CD4-positive, alpha-beta T cell treated with Interleukin-15 for 1 hour (primary cell): ENCODE measurements around the gene ULK1.
A peak's percentile ranks its signal among the peaks of the same experiment; 100 is the strongest.

Source experiments
- DNase-seq: peaks from one replicate; pipeline ENCODE4 v3.0.0-alpha.2; 2020

The ULK1 gene

GRCh38 chr12:131921866-131922769, 27.7 kb downstream of the ULK1 start:
- DNase-seq: no peak

GRCh38 chr12:131922772-131923171, 28.4 kb downstream of the ULK1 start:
- DNase-seq: no peak

- DNase-seq: peak; percentile 70
Measured at GRCh38 chr12:131923260-131923659, 28.8 kb downstream of the ULK1 start.

- DNase-seq: no peak
Measured at GRCh38 chr12:131927110-131928079, 33.0 kb downstream of the ULK1 start.

- DNase-seq: no peak
Measured at GRCh38 chr12:131928080-131928710, 33.8 kb downstream of the ULK1 start.

GRCh38 chr12:131928711-131929580, 34.5 kb downstream of the ULK1 start, which contains the start of gene PUS1:
Gene PUS1, plus strand, starts transcription at chr12:131929276. Its CDS starts 447 bp downstream, at chr12:131929723.
- peak; percentile 95 for DNase-seq

- no peak for DNase-seq
Measured at GRCh38 chr12:131929581-131930456, 35.4 kb downstream of the ULK1 start.

GRCh38 chr12:131930510-131930909, 36.1 kb downstream of the ULK1 start:
- DNase-seq: no peak

- DNase-seq: no peak
Measured at GRCh38 chr12:131933387-131933786, 39.0 kb downstream of the ULK1 start.

- DNase-seq: no peak
Measured at GRCh38 chr12:131934535-131934934, 40.1 kb downstream of the ULK1 start.

GRCh38 chr12:131938082-131938481, 43.7 kb downstream of the ULK1 start:
- DNase-seq: no peak

- DNase-seq: no peak
Measured at GRCh38 chr12:131939007-131939406, 44.6 kb downstream of the ULK1 start.

GRCh38 chr12:131940141-131940547, 45.7 kb downstream of the ULK1 start:
- no peak for DNase-seq

- DNase-seq: no peak
Measured at GRCh38 chr12:131941116-131941986, 46.9 kb downstream of the ULK1 start.

GRCh38 chr12:131941987-131942341, 47.5 kb downstream of the ULK1 start:
- no peak for DNase-seq

- DNase-seq: no peak
Measured at GRCh38 chr12:131942671-131943070, 48.2 kb downstream of the ULK1 start.

GRCh38 chr12:131943389-131943788, 49.0 kb downstream of the ULK1 start:
- no peak for DNase-seq

- no peak for DNase-seq
Measured at GRCh38 chr12:131943876-131944275, 49.5 kb downstream of the ULK1 start.

- DNase-seq: no peak
Measured at GRCh38 chr12:131944601-131945251, 50.3 kb downstream of the ULK1 start.
